G401 (cell line): ENCODE results near the gene KLHDC10. TPM values are rescaled to one million over a fixed set of nuclear protein-coding genes. Genes with fewer than 3 reads are reported as not detected.
"Not testable (repeated sequence)": the region's sequence is repeated elsewhere in the genome, so short reads cannot be mapped to it uniquely, and the experiment has no call there.

Experiments
- DNase-seq: peaks from one replicate; pipeline ENCODE4 v3.0.0-alpha.2; 2015; ENCODE audit warnings: low spot score
- in situ Hi-C: cut with HindIII; loops from 2 replicates; pipeline ENCODE4 v1.10.0; 2016; ENCODE audit warnings: low sequenced_read_pairs, mixed read lengths
- total RNA-seq: library from RNA; depleted of rRNA; stranded (reverse); fragments of >200 nt; shearing (Covaris generic); gene quantifications from 2 replicates; pipeline ENCODE4 v1.2.3, GENCODE V29; 2014; rRNA removed

The KLHDC10 gene
- total RNA-seq, 1 experiment from 2014 or later = 23.5 TPM

- in situ Hi-C loops = no loop called here
- no peak for DNase-seq
These were observed 110.9 kb downstream of the KLHDC10 start for GRCh38 chr7:130181263-130181605.

- DNase-seq = no peak
- in situ Hi-C loops = no loop called here
These were observed 112.7 kb downstream of the KLHDC10 start for GRCh38 chr7:130182990-130183389.

GRCh38 chr7:130184349-130184748, 114.0 kb downstream of the KLHDC10 start:
- DNase-seq, in situ Hi-C loops: not testable (repeated sequence)

Other genes starting within 250 kb of the KLHDC10 start
- 34.0 and 49.3 TPM in 2 replicates for gene UBE2H, start 117.6 kb upstream of the KLHDC10 start, total RNA-seq
- 31.8 and 49.0 TPM in 2 replicates for gene ZC3HC1, start 19.2 kb upstream of the KLHDC10 start, total RNA-seq
- gene TMEM209, start 134.9 kb downstream of the KLHDC10 start, total RNA-seq = 4.2 and 7.8 TPM in 2 replicates
- not detected in 2 replicates for gene SSMEM1, start 137.3 kb downstream of the KLHDC10 start, total RNA-seq
- gene CPA2, start 196.3 kb downstream of the KLHDC10 start, total RNA-seq = not detected in 2 replicates
- not detected in 2 replicates for gene CPA4, start 222.6 kb downstream of the KLHDC10 start, total RNA-seq